HepG2 (cell line): ENCODE results near the gene FASTKD1.

ENCODE experiments used
- CHD2 ChIP-seq: IDR thresholded peaks from 2 replicates; pipeline ENCODE4 v1.6.1; 2011; ENCODE audit warnings: low read depth, low read length, improper control_type of control experiment
- CTCF ChIP-seq: sonication (generic); formaldehyde crosslinking; IDR thresholded peaks from 2 replicates; pipeline ENCODE4 v1.5.0; 2020; ENCODE audit warnings: mild to moderate bottlenecking, missing genetic modification reagents, moderate library complexity
- DNMT3B ChIP-seq: conservative IDR thresholded peaks from 2 replicates; pipeline ENCODE4 v1.6.1; 2016; ENCODE audit warnings: missing biosample characterization, control low read depth
- NCOA1 ChIP-seq: sonication (generic); formaldehyde crosslinking; IDR thresholded peaks from 2 replicates; pipeline ENCODE4 v1.9.0; 2021; ENCODE audit warnings: missing genetic modification reagents
- POLR2G ChIP-seq: fragments of 200-400 bp; formaldehyde crosslinking; IDR thresholded peaks from 2 replicates; pipeline ENCODE4 v1.6.1; 2018; ENCODE audit warnings: mild to moderate bottlenecking, low read depth, low read length, moderate library complexity
- RBM22 ChIP-seq: fragments of 200-400 bp; formaldehyde crosslinking; optimal IDR thresholded peaks from 2 replicates; pipeline ENCODE3; 2017; ENCODE audit warnings: mild to moderate bottlenecking, low read length, moderate library complexity
- SMARCC2 ChIP-seq: fragments of 450-650 bp; IDR thresholded peaks from 2 replicates; pipeline ENCODE4 v1.6.1; 2017; ENCODE audit warnings: antibody characterized with exemption, mild to moderate bottlenecking
- THRA ChIP-seq: sonication (generic); formaldehyde crosslinking; IDR thresholded peaks from 2 replicates; pipeline ENCODE4 v1.4.0; 2020; ENCODE audit warnings: missing genetic modification reagents, borderline replicate concordance
- ZFP41 ChIP-seq: sonication (generic); formaldehyde crosslinking; IDR thresholded peaks from 2 replicates; pipeline ENCODE4 v1.4.0; 2020; ENCODE audit warnings: mild to moderate bottlenecking, missing genetic modification reagents, borderline replicate concordance
- ZNF510 ChIP-seq: sonication (generic); formaldehyde crosslinking; IDR thresholded peaks from 2 replicates; pipeline ENCODE4 v1.4.0; 2020; ENCODE audit warnings: low read depth, mild to moderate bottlenecking, missing genetic modification reagents
- ZNF564 ChIP-seq: sonication (generic); formaldehyde crosslinking; IDR thresholded peaks from 2 replicates; pipeline ENCODE4 v1.8.1; 2023; ENCODE audit warnings: mild to moderate bottlenecking, missing genetic modification reagents
- ZNF670 ChIP-seq: sonication (generic); formaldehyde crosslinking; IDR thresholded peaks from 2 replicates; pipeline ENCODE4 v1.8.0; 2022; ENCODE audit warnings: mild to moderate bottlenecking, missing genetic modification reagents, borderline replicate concordance
- ZNF687 ChIP-seq: sonication (generic); formaldehyde crosslinking; IDR thresholded peaks from 2 replicates; pipeline ENCODE4 v1.5.1; 2020; ENCODE audit warnings: mild to moderate bottlenecking, missing genetic modification reagents, moderate library complexity

- TF ChIP-seq THRA (CRISPR knock-in tag) (no peak), ZNF687 (CRISPR knock-in tag) (no peak), CHD2 (no peak), SMARCC2 (no peak), ZNF510 (no peak), RBM22 (no peak), ZNF564 (CRISPR knock-in tag) (no peak), NCOA1 (CRISPR knock-in tag) (no peak), CTCF (no peak), ZNF670 (CRISPR knock-in tag) (no peak), POLR2G (no peak), ZFP41 (no peak), DNMT3B (CRISPR knock-in tag) (no peak)
Observed at GRCh38 chr2:169562519-169562918, 11.1 kb downstream of the FASTKD1 start.
